Activated T-cell treated with anti-CD3 and anti-CD28 coated beads for 24 hours (primary cell): ENCODE measurements around the gene PRKAG2.
A peak's percentile ranks its signal among the peaks of the same experiment; 100 is the strongest.

Experiments used
- DNase-seq: peaks from one replicate; pipeline ENCODE4 v3.0.0-alpha.2; 2020; ENCODE audit warnings: low read depth

The PRKAG2 gene

DNA sequence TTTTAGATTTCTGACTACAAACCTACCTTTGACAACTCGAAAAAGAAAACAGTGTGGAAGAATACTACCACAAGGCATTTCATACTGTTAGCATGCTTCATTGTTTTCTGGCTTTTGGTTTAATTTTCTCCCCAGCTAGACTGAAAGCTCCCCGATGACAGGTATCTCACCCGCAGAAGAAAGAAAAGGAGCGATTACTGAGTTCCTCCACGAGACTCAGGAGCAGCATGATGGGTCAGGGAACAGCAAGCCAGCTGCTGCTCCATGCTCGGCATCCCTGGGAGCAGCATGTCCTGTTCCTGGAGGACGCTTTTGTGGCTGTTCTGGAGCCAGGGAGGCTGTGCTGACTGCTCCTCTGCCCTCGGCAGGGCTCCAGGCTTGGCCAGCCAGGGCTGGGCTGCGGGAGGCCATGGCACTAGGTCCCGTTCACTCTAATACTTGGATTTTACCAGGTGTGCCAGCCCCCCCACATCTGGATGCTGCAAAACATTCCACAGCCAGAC, 133.4 kb downstream of the PRKAG2 start:
- DNase-seq, result no peak

DNA sequence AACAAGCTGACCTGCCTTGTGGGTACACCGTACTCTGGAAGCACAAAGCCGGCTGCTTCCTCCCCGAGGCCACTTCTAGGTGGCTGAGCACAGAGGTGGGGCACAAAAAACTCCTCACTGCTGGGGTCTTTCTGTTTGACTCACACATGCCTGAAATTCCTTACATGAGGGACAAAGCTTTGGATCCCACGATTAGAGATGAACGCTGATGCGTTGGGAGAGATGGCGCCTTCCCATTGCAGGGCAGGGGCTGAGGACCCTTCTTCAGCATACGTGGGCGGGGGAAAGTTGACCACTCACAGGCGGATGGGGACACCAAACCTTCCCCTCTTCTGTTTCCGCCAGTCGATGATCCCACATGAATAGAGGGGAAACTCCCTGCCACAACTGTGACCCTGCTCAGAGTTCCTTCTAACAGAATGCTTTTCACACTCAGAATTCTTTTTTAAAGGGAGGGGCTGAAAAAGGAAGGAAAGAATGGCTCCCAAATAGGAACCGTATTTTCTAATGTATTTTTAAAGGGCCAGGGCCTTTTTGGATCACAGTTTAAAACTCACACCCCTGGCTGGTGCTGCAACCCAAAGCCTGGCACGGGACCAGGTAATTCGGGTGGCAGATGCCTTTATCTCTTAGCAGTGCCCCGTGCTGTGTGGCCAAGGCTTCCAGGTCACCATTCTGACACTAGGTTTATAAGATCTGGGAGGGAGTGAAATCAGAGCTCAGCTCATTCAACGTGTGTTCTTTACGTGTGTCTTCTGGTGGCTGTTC, 134.0 kb downstream of the PRKAG2 start:
- no peak for DNase-seq

DNA sequence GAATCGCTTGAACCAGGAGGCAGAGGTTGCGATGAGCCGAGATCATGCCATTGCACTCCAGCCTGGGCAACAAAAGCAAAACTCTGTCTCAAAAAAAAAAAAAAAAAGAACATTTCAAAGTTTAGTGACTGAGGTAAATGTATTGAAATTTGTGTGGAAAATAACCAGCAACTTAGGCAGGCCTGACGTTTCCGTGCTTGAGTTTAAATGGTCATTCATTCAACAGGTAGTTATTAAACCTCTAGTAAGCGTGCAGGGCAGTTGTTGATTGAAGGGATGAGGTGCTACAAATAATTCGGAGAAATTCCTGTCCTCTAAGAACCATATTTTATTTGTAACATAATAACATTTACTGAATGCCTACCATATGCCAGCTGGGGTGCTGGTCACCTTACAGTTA, 135.3 kb downstream of the PRKAG2 start:
- DNase-seq, result no peak

GRCh38 chr7:151740081-151740851, 136.6 kb downstream of the PRKAG2 start:
- DNase-seq, result no peak

DNA sequence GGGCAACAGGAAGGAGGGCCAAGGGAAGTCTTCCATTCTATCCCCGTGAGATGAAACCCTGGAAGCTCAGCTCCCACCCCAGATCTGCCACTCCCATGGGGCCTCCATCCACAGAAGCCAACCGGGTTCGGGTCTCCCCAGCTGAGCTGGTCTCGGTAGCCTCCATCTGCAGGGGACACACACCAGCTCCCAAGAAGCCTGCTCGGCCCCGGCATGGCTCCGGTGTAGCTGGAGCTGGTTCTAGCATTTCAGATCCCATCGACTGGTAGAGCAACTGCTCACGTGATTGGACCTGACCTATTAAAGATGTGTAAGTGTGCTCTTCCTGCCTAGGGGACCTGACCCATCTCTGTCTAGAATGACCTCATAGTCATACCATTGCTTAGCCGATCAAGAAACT, 138.0 kb downstream of the PRKAG2 start:
- no peak for DNase-seq

GRCh38 chr7:151736403-151736909, 140.5 kb downstream of the PRKAG2 start:
- no peak for DNase-seq

- DNase-seq, result no peak
Observed at GRCh38 chr7:151735851-151736402, 141.0 kb downstream of the PRKAG2 start.

- DNase-seq, result no peak
Observed at GRCh38 chr7:151735186-151735850, 141.6 kb downstream of the PRKAG2 start.

GRCh38 chr7:151732834-151733592, 143.9 kb downstream of the PRKAG2 start:
- DNase-seq, result no peak

- no peak for DNase-seq
Observed at GRCh38 chr7:151732292-151732691, 144.6 kb downstream of the PRKAG2 start.

- no peak for DNase-seq
Observed at GRCh38 chr7:151731022-151731441, 145.9 kb downstream of the PRKAG2 start.

DNA sequence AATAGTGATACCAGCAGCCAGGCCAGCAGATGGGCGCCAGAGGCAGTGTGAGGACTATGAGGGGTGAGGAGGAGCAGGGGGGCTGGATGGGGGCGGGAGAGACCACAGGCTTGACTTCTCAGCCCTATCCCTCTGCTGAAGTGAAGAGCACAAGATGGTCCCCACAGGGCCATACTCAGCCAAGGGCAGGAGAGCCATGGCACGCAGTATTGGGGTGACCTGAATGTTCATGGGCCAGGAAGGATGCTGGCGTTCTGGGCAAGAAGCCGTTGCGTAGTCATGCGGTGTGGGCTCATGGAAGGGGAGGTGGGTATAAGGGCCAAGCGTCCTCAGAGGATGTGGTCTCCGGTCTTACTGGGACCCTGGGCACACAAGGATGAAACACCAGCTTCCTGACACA, 146.3 kb downstream of the PRKAG2 start:
- no peak for DNase-seq

DNA sequence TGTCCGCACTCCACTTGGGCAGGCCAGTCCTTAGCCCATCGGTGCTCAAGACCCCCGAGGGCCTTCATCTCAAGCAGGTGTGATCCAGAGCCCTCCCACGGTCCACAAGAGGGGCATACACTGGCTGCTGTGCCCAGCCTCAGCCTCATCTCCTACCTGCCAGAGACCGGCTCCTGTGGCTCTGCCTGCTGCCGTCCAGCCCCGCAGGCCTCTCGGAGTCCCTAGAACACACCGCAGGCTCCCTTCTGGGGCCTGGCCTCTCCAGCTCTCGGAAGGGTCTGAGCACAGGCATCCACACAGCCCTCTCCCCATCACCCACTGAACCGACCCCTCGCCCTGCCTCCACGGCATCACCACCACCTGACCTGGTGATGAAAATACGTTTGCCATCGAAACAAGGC, 147.4 kb downstream of the PRKAG2 start:
- no peak for DNase-seq

DNA sequence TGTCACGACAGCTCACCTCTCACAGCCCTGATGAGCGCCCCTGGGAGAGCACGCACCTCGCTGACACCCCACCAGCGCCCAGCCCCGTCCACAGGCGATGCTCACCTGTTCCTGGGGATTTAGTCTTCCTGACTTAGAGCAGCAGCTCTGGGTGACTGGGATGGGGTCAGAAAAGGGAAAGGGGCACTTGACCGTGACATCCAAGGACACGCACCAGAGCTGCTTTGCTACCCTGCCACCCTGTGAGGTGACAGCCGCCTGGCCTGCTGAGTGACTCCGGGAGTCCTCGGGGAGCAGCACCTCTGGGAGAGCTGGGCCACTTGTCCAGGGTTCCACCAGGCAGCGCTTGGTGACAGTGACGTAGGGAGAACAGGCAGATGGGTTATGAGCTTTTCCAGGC, 148.2 kb downstream of the PRKAG2 start:
- no peak for DNase-seq

DNA sequence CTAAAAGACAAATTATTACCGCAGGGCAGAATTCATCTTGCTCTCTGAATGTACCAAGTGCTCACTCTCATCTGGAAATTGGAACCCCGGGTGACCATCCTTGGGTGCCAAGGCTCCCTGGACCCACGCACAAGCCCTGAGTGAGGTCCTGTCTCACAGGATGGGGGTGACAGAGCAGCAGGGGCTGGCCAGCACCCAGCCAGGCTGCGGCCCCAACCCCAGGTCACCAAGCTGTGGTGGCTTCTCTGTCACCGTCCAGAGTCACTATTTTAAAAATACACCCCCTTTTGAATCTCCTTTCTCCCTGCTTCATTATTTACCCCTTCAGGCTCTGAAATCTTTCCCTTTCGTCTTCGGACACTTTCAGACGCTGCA, 148.6 kb downstream of the PRKAG2 start:
- no peak for DNase-seq

DNA sequence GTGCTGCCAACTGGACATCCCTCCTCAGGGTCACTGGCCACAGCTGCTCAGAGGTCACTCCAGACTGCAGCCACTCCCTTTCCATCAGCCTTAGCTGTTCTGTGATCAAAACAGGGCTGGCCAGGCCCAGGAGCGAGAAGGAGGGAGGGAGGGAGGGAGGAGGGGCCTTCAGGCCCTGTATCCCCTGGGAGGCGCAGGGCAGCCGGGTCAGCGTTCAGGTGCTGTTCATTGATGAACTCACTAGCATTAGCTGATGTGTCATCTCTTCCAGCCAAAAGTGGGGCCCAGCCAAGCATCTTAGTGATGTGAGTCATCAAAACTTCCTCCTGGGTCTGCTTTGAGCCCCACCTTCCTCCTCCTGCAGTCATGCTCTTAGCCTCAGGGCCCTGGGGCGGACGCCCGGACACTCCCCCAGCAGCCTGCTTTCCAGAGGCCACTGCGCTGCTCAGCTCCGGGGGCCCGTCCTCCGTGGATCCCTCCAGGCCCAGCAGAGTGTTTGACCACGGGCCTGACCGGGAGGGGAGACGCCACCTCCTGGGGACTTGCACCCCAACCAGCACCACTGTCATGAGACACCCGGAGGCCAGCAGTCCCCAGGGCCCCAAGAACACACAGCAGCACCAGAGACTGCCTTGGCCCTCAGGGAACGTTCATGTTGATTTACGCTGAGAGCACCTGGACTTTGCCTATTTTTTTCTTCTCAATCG, 149.2 kb downstream of the PRKAG2 start:
- DNase-seq, result peak; percentile 54

DNA sequence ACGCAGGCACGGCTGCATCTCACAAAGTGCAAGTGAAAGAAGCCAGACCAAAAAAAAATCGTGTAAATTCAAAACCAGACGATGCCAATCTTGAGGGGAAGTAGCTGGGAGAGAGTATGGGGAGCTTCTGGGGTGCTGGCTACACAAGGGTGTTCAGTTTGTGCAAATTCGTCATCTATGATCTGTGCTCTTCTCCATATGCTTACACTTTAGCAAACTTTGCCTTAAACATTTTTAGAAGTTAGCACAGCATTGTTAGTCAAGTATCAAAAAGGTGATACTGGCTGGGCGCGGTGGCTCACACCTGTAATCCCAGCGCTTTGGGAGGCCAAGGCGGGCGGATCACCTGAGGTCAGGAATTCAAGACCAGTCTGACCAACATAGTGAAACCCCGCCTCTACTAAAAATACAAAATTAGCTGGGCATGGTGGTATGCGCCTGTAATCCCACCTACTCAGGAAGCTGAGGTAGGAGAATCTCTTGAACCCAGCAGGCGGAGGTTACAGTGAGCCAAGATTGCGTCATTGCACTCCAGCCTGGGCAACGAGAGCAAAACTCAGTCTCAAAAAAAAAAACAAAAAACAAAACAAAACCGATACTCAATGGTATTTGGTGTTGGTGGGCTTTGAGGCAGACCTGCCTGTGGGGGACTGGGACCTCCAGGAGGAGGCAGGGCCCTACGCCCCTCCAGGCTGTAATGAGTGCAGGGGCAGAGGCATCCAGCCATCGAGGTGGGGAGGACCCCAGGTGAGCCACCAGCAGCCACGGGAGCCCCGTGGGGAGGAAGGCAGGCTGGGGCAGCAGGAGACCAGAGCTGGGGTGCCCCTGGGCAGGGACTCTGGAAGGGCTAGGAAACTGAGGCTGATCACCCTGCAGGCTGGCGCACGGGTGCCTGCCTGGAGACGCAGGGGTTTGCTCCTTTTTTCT, 150.0 kb downstream of the PRKAG2 start:
- DNase-seq, result no peak

GRCh38 chr7:151725844-151726651, 150.9 kb downstream of the PRKAG2 start:
- no peak for DNase-seq
